Activated T-cell treated with anti-CD3 and anti-CD28 coated beads, Interleukin-2, amount 50 U/mL, for 72 hours (primary cell): ENCODE results near the gene AHCY. TPM values are rescaled to one million over a fixed set of nuclear protein-coding genes. Genes with fewer than 3 reads are reported as not detected.
"Not testable (repeated sequence)": the region's sequence is repeated elsewhere in the genome, so short reads cannot be mapped to it uniquely, and the experiment has no call there.

Experiments used
- ATAC-seq, 2 donors: fragments of 150-1000 bp; cut with Tn5 transposase; replicated peaks in 1 of 2; 2 replicates each; pipeline ENCODE4 v1.10.0; 2021; ENCODE audit warnings: moderate library complexity in 2 of 2, mild to moderate bottlenecking in 1 of 2
- DNase-seq, 2 donors: peaks; one replicate each; pipeline ENCODE4 v3.0.0; 2021 to 2022; ENCODE audit warnings: mixed read lengths in 1 of 2
- H3K27ac Mint-ChIP-seq: one replicate; pipeline ENCODE4 v1.8.0; 2022; ENCODE audit warnings: mild to moderate bottlenecking, moderate library complexity, mixed read lengths
- H3K27me3 Mint-ChIP-seq: one replicate; pipeline ENCODE4 v1.8.0; 2022; ENCODE audit warnings: low read depth, mixed read lengths
- H3K36me3 Mint-ChIP-seq, 2 donors: one replicate each; pipeline ENCODE4 v1.8.0; 2022; ENCODE audit warnings: mixed read lengths in 2 of 2, mild to moderate bottlenecking in 1 of 2; ENCODE audit not compliant: insufficient read depth in 2 of 2
- H3K4me1 Mint-ChIP-seq: one replicate; pipeline ENCODE4 v1.8.0; 2022; ENCODE audit warnings: low read depth, mixed read lengths
- H3K4me3 Mint-ChIP-seq, 2 donors: one replicate each; pipeline ENCODE4 v1.8.0; 2022; ENCODE audit warnings: mild to moderate bottlenecking in 2 of 2, mixed read lengths in 2 of 2, moderate library complexity in 2 of 2
- H3K9me3 Mint-ChIP-seq, 2 donors: one replicate each; pipeline ENCODE4 v1.8.0; 2022; ENCODE audit warnings: mixed read lengths in 2 of 2
- total RNA-seq, 2 donors: library from RNA; stranded (reverse); gene quantifications; one replicate each; pipeline ENCODE4 v1.2.3, GENCODE V29; 2022

Gene AHCY
- total RNA-seq: 100 to 1,000 TPM in 1 of 2 donors, 10 to 100 TPM in 1; 99.0 to 130 TPM

DNA sequence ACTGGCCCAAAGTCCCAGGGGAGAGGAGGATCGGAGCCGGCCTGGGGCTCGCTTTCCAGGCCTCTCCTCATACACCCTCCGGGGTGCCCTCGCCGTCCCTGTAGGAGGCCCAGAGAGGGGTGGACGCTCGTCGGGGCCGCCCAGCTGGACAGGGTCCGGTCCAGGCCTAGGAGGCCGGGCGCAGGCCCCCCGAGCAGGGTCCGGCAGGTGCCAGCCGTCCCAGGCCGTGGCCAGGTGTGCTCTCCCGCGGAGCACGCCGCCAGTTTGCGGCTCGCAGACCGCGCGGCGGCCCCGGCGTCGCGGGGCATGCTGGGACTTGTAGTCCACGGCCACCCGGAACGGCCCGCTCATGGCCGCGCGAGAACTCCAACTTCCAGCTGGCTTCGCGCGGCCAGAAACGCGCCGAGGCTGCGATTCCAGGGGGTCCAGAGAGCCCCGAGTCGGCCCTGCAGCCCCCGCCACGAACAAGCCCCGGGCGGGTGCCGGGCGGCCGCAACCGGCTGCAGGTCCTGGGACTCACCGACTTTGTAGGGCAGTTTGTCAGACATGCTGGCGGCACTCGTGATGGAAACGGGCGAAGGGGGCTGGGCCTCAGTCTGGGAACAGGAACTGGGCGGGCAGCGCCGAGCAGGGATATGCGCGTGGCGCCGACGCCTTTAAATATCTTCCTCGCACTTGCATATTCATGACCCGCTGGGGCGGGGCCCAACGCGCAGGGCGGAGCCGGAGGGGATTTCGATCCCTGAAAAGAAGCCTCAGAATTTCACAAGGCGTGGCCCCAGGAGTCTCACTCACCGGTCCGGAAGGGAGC is at the start of gene AHCY:
AHCY (minus strand) TSS at position 633 of the 811 bp plus-strand sequence; CDS start at position 548, 85 bp downstream.
- Mint-ChIP-seq H3K27ac (peak within 1 kb of the TSS; percentile 89), H3K9me3 (no peaks in the 10 kb centered on the region), H3K27me3 (no peaks in the 10 kb centered on the region), H3K4me1 (peaks cover 10% of the 10 kb centered on the region), H3K4me3 (peak within 1 kb of the TSS; percentile 81 to 84), H3K36me3 (peaks cover 0 to 4% of the 10 kb centered on the region in 2 donors)
- peak; percentile 95 to 96 for ATAC-seq
- peak; percentile 93 to 95 for DNase-seq

DNA sequence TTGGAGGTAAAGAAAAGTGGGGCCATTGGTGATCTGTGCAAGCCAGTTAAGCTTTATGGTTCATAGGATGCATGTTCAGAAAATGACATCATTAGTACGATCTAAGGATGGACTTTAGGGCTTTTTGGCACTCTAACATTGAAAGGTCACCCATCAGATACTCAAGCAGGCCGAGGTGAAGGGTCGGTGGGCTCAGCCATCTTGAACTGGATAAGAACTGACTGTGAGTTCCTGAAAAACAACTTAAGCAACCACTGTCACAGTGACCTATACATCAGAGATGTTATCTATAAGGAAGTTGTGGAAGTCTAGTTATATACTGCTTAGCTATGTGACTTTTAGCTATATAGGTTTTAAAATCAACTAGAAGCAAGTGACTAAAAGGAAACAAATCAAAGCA is 46.9 kb upstream of the AHCY start:
- H3K27me3 Mint-ChIP-seq: no peaks in the 10 kb centered on the region
- peaks cover 7% of the 10 kb centered on the region for H3K4me1 Mint-ChIP-seq
- no peaks in the 10 kb centered on the region for H3K9me3 Mint-ChIP-seq
- no peak overlapping the region for H3K27ac Mint-ChIP-seq
- peak in 1 of 2 donors; percentile 48 for ATAC-seq
- no peak overlapping the region for H3K4me3 Mint-ChIP-seq
- no peak for DNase-seq
- no peaks in the 10 kb centered on the region for H3K36me3 Mint-ChIP-seq

DNA sequence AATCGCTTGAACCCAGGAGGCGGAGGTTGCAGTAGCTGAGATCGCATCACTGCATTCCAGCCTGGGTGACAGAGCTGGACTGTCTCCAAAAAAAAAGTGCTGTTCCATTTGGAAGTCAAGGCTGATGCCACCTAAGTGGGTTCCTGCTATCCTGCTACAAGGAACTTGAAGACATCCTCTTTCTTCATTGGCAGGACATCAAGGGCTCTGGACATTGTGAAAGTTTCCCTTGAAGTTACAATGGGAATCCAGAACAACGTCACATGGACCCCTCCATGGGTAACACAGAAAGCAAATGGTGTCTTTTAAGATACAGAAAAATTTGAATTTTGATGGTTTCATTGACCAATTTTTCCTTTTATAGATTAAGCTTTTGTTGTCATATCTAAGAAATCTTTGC is 44.4 kb upstream of the AHCY start:
- Mint-ChIP-seq H3K36me3 (no peaks in the 10 kb centered on the region), H3K4me3 (no peak overlapping the region), H3K9me3 (no peaks in the 10 kb centered on the region), H3K27ac (no peak overlapping the region), H3K4me1 (peaks cover 7% of the 10 kb centered on the region), H3K27me3 (no peaks in the 10 kb centered on the region)
- ATAC-seq (no peak), DNase-seq (no peak)

DNA sequence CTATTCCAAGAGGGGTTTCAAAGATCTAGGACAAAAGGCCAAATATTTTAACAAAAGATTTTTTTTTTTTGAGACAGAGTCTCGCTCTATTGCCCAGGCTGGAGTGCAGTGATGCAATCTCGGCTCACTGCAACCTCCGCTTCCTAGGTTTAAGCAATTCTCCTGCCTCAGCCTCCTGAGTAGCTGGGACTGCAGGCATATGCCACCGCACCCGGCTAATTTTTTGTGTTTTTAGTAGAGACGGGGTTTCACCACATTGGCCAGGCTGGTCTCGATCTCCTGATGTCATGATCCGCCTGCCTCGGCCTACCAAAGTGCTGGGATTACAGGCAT is 43.3 kb upstream of the AHCY start:
- H3K9me3 Mint-ChIP-seq, H3K27ac Mint-ChIP-seq, ATAC-seq, H3K27me3 Mint-ChIP-seq, H3K4me1 Mint-ChIP-seq, H3K36me3 Mint-ChIP-seq, DNase-seq, H3K4me3 Mint-ChIP-seq: not testable (repeated sequence)

DNA sequence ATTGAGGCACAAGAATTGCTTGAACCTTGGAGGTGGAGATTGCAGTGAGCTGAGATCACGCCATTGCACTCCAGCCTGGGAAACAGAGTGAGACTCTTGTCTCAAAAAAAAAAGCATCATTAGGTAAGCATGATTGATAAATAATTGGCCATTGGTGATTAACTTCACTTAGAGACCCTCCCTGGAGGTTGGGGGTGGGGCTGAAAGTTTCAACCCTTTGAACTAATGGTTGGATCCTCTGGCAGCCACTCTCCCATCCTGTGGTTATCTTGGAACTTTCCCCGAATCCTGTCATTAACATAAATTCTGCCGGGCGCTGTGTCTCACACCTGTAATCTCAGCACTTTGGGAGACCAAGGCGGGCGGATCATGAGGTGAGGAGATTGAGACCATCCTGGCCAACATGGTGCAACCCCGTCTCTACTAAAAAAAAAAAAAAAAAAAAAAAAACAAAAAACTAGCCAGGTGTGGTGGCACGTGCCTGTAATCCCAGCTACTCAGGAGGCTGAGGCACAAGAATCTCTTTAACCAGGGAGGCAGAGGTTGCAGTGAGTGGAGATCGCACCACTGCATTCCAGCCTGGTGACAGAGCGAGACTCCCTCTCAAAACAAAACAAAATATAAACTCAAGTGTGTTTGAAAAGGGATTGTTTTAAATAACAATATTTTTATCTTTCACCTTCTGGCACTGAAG is 42.8 kb upstream of the AHCY start:
- DNase-seq, H3K4me3 Mint-ChIP-seq, H3K9me3 Mint-ChIP-seq, H3K27me3 Mint-ChIP-seq, ATAC-seq, H3K4me1 Mint-ChIP-seq, H3K36me3 Mint-ChIP-seq, H3K27ac Mint-ChIP-seq: not testable (repeated sequence)

DNA sequence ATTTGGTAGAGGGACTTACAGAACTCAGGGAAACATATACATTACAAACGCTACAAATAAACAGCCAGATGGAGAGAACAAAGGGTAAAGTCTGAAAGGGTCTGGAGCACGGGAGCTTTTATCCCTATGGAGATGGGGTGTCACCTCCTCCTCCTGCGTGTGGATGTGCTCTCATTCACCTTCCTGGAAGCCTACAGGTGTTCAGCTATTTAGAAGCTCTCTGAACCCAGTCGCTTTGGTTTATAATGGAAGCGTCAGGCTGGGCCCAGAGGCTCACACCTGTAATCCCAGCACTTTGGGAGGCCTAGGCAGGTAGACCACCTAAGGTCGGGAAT is 42.2 kb upstream of the AHCY start:
- H3K9me3 Mint-ChIP-seq: no peaks in the 10 kb centered on the region
- no peaks in the 10 kb centered on the region for H3K27me3 Mint-ChIP-seq
- no peaks in the 10 kb centered on the region for H3K36me3 Mint-ChIP-seq
- no peak for DNase-seq
- no peak overlapping the region for H3K4me3 Mint-ChIP-seq
- no peak for ATAC-seq
- peaks cover 7% of the 10 kb centered on the region for H3K4me1 Mint-ChIP-seq
- no peak overlapping the region for H3K27ac Mint-ChIP-seq

DNA sequence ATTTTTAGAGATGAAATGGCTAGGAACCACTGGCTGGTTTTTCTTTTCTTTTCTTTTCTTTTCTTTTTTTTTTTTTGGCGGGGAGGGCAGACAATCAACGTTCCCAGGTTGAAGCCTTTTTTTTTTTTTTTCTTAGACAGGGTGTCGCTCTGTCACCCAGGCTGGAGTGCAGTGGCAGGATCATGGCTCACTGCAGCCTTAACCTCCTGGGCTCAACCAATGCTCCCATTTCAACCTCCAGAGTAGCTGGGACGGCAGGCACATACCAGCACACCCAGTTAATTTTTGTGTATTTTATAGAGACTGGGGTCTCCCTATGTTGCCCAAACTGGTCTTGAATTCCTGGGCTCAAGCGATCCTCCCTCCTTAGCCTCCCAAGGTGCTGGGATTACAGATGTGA is 41.1 kb upstream of the AHCY start:
- H3K4me3 Mint-ChIP-seq: no peak overlapping the region
- H3K27ac Mint-ChIP-seq: no peak overlapping the region
- no peak for ATAC-seq
- H3K36me3 Mint-ChIP-seq: no peaks in the 10 kb centered on the region
- no peaks in the 10 kb centered on the region for H3K9me3 Mint-ChIP-seq
- H3K4me1 Mint-ChIP-seq: no peaks in the 10 kb centered on the region
- DNase-seq: no peak
- H3K27me3 Mint-ChIP-seq: no peaks in the 10 kb centered on the region

DNA sequence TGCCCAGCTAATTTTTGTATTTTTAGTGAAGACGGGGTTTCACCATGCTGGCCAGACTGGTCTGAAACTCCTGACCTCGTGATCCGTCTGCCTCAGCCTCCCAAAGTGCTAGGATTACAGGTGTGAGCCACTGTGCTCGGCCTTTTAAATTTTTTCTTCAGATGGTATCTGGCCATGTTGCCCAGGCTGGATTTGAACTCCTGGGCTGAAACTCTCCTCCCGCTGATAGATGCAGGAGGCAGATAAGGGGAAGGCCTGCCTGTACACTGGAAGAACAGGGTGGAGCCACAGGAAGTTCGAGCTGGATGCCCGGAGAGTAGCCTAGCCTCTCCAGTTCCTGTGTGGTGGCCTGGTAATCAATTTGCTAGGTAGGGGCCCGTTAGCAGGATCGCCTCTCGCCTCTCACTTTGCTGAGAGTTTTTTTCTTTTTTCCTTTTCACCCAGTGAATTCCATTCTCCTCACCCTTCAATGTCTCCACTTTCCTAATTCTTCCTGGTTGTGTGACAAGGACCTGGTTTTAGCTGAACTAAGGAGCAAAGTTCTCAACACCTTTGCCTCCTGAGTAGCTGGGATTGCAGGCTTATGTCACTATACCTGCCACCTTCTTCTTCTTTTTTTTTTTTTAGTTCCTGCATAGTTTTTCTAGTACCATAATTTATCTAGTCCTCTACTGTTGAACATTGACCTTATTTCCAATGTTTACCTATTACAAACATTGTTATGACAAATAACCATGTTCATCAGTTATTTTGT is 40.5 kb upstream of the AHCY start:
- Mint-ChIP-seq H3K4me1 (no peaks in the 10 kb centered on the region), H3K36me3 (no peaks in the 10 kb centered on the region), H3K4me3 (no peak overlapping the region), H3K27me3 (no peaks in the 10 kb centered on the region), H3K9me3 (no peaks in the 10 kb centered on the region), H3K27ac (peak overlapping the region; percentile 87)
- ATAC-seq (no peak), DNase-seq (no peak)

DNA sequence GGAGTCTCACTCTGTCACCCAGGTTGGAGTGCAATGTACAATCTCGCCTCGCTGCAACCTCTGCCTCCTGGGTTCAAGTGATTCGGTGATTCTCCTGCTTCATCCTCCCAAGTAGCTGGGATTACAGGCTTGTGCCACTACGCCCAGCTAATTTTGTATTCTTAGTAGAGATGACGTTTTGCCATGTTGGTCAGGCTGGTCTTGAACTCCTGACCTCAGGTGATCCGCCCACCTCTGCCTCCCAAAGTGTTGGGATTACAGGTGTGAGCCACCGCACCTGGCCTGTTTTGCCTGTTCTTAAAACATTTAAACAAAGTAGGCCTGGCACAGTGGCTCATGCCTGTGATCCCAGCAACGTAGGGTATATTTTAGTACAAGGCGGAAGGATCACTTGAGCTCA is 38.0 kb upstream of the AHCY start:
- not testable (repeated sequence) for H3K4me1 Mint-ChIP-seq, H3K9me3 Mint-ChIP-seq, DNase-seq, ATAC-seq, H3K27ac Mint-ChIP-seq, H3K4me3 Mint-ChIP-seq, H3K36me3 Mint-ChIP-seq, H3K27me3 Mint-ChIP-seq

DNA sequence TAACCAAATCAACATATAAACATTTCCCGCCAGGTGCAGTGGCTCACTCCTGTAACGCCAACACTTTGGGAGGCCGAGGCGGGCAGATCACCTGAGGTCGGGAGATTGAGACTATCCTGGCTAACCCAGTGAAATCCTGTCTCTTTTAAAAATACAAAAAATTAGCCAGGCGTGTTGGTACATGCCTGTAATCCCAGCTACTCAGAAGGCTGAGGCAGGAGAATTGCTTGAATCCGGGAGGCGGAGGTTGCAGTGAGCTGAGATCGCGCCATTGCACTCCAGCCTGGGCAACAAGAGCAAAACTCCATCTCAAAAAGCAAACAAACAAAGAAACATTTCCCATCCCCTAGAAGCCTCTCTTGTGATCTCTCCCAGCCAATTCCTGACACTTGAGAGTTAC is 37.6 kb upstream of the AHCY start:
- H3K4me3 Mint-ChIP-seq, H3K4me1 Mint-ChIP-seq, DNase-seq, H3K27ac Mint-ChIP-seq, H3K27me3 Mint-ChIP-seq, ATAC-seq, H3K9me3 Mint-ChIP-seq, H3K36me3 Mint-ChIP-seq: not testable (repeated sequence)

DNA sequence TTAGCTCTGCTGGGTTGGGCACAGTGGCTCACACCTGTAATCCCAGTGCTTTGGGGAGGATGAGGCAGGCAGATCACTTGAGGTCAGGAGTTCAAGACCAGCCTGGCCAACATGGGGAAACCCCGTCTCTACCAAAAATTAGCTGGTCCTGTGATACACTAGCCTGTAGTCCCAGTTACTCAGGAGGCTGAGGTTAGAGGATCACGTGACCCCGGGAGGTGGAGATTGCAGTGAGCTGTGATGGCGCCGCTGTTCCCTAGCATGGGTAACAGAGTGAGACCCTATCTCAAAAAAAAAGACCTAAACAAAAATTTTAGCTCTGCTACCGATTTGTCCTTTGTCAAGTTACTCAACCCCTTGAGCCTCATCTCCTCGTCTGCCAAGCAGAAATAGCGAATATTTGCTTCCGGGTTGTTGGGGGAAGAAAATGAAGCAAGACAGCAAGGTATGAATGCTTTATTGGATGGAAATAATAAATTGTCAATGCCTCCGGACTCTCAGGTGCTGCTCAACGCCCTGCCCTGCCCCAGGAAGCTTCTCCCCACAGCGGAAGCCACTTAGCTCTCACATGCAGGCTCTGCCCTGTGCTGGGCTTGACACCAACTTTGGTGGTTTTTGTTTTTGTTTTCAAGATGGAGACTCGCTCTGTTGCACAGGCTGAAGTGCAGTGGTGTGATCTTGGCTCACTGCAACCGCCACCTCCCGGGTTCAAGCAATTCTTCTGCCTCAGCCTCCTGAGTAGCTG is 35.0 kb upstream of the AHCY start:
- no peaks in the 10 kb centered on the region for H3K27me3 Mint-ChIP-seq
- H3K4me1 Mint-ChIP-seq: no peaks in the 10 kb centered on the region
- H3K36me3 Mint-ChIP-seq: no peaks in the 10 kb centered on the region
- ATAC-seq (no peak), DNase-seq (no peak)
- H3K27ac Mint-ChIP-seq: no peak overlapping the region
- no peaks in the 10 kb centered on the region for H3K9me3 Mint-ChIP-seq
- peak overlapping the region; percentile 8 to 22 for H3K4me3 Mint-ChIP-seq

DNA sequence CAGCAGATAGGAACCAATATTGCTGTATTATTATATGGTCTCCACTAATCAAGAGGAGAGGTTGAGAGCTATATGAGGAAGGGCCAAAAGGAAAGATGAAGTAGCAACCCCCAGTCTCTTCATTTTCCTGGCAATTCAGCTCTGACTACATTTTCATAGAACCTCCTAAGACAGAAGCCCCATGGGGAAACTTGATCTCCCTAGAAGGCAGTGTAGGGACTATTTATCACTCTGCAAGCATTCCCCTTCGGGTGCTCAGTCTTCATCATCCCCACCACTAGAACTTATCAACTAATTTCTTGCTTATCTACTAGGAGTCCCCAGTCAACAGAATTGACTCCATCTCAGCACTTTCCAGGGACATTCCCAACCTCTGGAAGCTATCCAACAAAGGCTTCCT is 34.4 kb upstream of the AHCY start:
- Mint-ChIP-seq H3K27me3 (no peaks in the 10 kb centered on the region), H3K9me3 (no peaks in the 10 kb centered on the region), H3K27ac (no peak overlapping the region), H3K4me1 (no peaks in the 10 kb centered on the region), H3K36me3 (no peaks in the 10 kb centered on the region), H3K4me3 (no peak overlapping the region)
- DNase-seq (no peak), ATAC-seq (no peak)
